GM23338 (cell line): Measurements from ENCODE around the gene DTD1. TPM values are rescaled to one million over a fixed set of nuclear protein-coding genes. Genes with fewer than 3 reads are reported as not detected.

Experiments
- ATAC-seq: fragments of 200-7000 bp; cut with Tn5 transposase; 3 replicates; pipeline ENCODE4 v1.9.1; 2020
- DNase-seq: peaks from one replicate; pipeline ENCODE4 v3.0.0-alpha.2; 2015; ENCODE audit warnings: low spot score
- H2AFZ ChIP-seq: fragments of 200-600 bp; sonication (generic); 2 replicates; pipeline ENCODE4 v1.8.0; 2016; ENCODE audit warnings: antibody characterized with exemption, mild to moderate bottlenecking, moderate library complexity
- H3F3A ChIP-seq: fragments of 200-600 bp; sonication (generic); replicated peaks from 2 replicates; pipeline ENCODE4 v1.8.0; 2017; ENCODE audit warnings: antibody characterized with exemption, mixed run types, low read depth
- H3K27ac ChIP-seq: fragments of 200-600 bp; sonication (generic); 2 replicates; pipeline ENCODE4 v1.6.1; 2016; ENCODE audit warnings: low read depth
- H3K27me3 ChIP-seq: fragments of 200-600 bp; sonication (generic); 2 replicates; pipeline ENCODE4 v1.8.0; 2016; ENCODE audit warnings: mild to moderate bottlenecking, mixed run types, moderate library complexity; ENCODE audit not compliant: insufficient read depth
- H3K36me3 ChIP-seq: fragments of 200-600 bp; sonication (generic); 2 replicates; pipeline ENCODE4 v1.8.0; 2016; ENCODE audit warnings: mild to moderate bottlenecking; ENCODE audit not compliant: insufficient read depth
- H3K4me1 ChIP-seq: fragments of 200-600 bp; sonication (generic); 2 replicates; pipeline ENCODE4 v1.8.0; 2016; ENCODE audit warnings: mild to moderate bottlenecking, moderate library complexity; ENCODE audit not compliant: insufficient read depth
- H3K4me2 ChIP-seq: fragments of 200-600 bp; sonication (generic); 2 replicates; pipeline ENCODE4 v1.7.1; 2017; ENCODE audit warnings: mixed run types
- H3K4me3 ChIP-seq: fragments of 200-600 bp; sonication (generic); 2 replicates; pipeline ENCODE4 v1.6.1; 2016; ENCODE audit warnings: mixed run types
- H3K79me2 ChIP-seq: fragments of 200-600 bp; sonication (generic); replicated peaks from 2 replicates; pipeline ENCODE4 v1.8.0; 2017; ENCODE audit warnings: mild to moderate bottlenecking; ENCODE audit not compliant: insufficient read depth
- H3K9me2 ChIP-seq: fragments of 200-600 bp; sonication (generic); 2 replicates; pipeline ENCODE4 v1.8.0; 2017; ENCODE audit not compliant: insufficient read depth
- H4K20me1 ChIP-seq: fragments of 200-600 bp; sonication (generic); replicated peaks from 2 replicates; pipeline ENCODE4 v1.8.0; 2017; ENCODE audit warnings: mild to moderate bottlenecking; ENCODE audit not compliant: insufficient read depth
- H3K27ac Mint-ChIP-seq: 2 replicates; pipeline ENCODE4 v1.8.0; 2020; ENCODE audit warnings: inconsistent platforms, mild to moderate bottlenecking, moderate library complexity, mixed read lengths
- H3K27me3 Mint-ChIP-seq: 3 replicates; pipeline ENCODE4 v1.8.0; 2022; ENCODE audit warnings: low read depth, mild to moderate bottlenecking, moderate library complexity, mixed read lengths, inconsistent platforms; ENCODE audit not compliant: insufficient read depth, poor library complexity
- H3K36me3 Mint-ChIP-seq: 3 replicates; pipeline ENCODE4 v1.8.0; 2021; ENCODE audit warnings: low read depth, mild to moderate bottlenecking, inconsistent platforms, moderate library complexity, mixed read lengths
- H3K4me1 Mint-ChIP-seq: 3 replicates; pipeline ENCODE4 v1.8.0; 2020; ENCODE audit warnings: mild to moderate bottlenecking, inconsistent platforms, mixed read lengths
- H3K4me3 Mint-ChIP-seq: 3 replicates; pipeline ENCODE4 v1.8.0; 2021; ENCODE audit warnings: moderate library complexity, mild to moderate bottlenecking, inconsistent platforms, mixed read lengths
- H3K9me3 Mint-ChIP-seq: 3 replicates; pipeline ENCODE4 v1.8.0; 2020; ENCODE audit warnings: moderate library complexity, mild to moderate bottlenecking, inconsistent platforms, mixed read lengths
- CREB1 ChIP-seq: fragments of 250-450 bp; sonication (Bioruptor Pico); IDR thresholded peaks from 2 replicates; pipeline ENCODE4 v1.5.0; 2020; ENCODE audit warnings: low read depth, mild to moderate bottlenecking, moderate library complexity
- CTCF ChIP-seq, 2 experiments: fragments of 200-600 bp in 1 of 2; sonication (generic) in 1 of 2; conservative IDR thresholded peaks; 2 replicates each; pipeline versions ENCODE4 v1.5.1 to v1.6.1; 2016 to 2017; ENCODE audit warnings: antibody characterized with exemption in 2 of 2, low read depth in 2 of 2, mild to moderate bottlenecking in 2 of 2, moderate library complexity in 1 of 2
- ETS1 ChIP-seq: IDR thresholded peaks from 2 replicates; pipeline ENCODE4 v1.6.1; 2016; ENCODE audit warnings: antibody characterized with exemption
- EZH2 ChIP-seq: fragments of 200-600 bp; sonication (generic); IDR thresholded peaks from one replicate; pipeline ENCODE4 v1.8.0; 2017; ENCODE audit warnings: antibody characterized with exemption, mild to moderate bottlenecking, low read depth; ENCODE audit not compliant: unreplicated experiment
- EZH2phosphoT487 ChIP-seq: fragments of 200-600 bp; sonication (generic); IDR thresholded peaks from one replicate; pipeline ENCODE4 v1.8.1; 2018; ENCODE audit warnings: antibody characterized with exemption; ENCODE audit not compliant: unreplicated experiment
- JUNB ChIP-seq: IDR thresholded peaks from one replicate; pipeline ENCODE4 v1.6.1; 2016; ENCODE audit warnings: antibody characterized with exemption; ENCODE audit not compliant: unreplicated experiment
- NANOG ChIP-seq: IDR thresholded peaks from 2 replicates; pipeline ENCODE4 v1.6.1; 2016; ENCODE audit warnings: antibody characterized with exemption, borderline replicate concordance
- POLR2AphosphoS5 ChIP-seq: IDR thresholded peaks from 2 replicates; pipeline ENCODE4 v1.6.1; 2016; ENCODE audit warnings: antibody characterized with exemption, low read depth
- REST ChIP-seq: IDR thresholded peaks from one replicate; pipeline ENCODE4 v1.6.1; 2018; ENCODE audit warnings: antibody characterized with exemption; ENCODE audit not compliant: unreplicated experiment
- STAT1 ChIP-seq: IDR thresholded peaks from one replicate; pipeline ENCODE4 v1.6.1; 2016; ENCODE audit warnings: antibody characterized with exemption; ENCODE audit not compliant: unreplicated experiment
- ZNF114 ChIP-seq: fragments of 250-450 bp; sonication (Bioruptor Pico); IDR thresholded peaks from 2 replicates; pipeline ENCODE4 v1.5.0; 2020; ENCODE audit warnings: mild to moderate bottlenecking, moderate library complexity
- ZNF331 ChIP-seq: fragments of 250-450 bp; sonication (Bioruptor Pico); IDR thresholded peaks from 2 replicates; pipeline ENCODE4 v1.5.0; 2020; ENCODE audit warnings: low read depth, mild to moderate bottlenecking, moderate library complexity
- ZNF462 ChIP-seq: fragments of 250-450 bp; sonication (Bioruptor Pico); IDR thresholded peaks from 2 replicates; pipeline ENCODE4 v1.5.0; 2020; ENCODE audit warnings: mild to moderate bottlenecking, moderate library complexity
- polyA plus RNA-seq: library from polyadenylated mRNA; unstranded; fragments of >200 nt; fragmentation: Nextera tagmentation; extraction: Ambion mirVana; gene quantifications from 2 replicates; pipeline ENCODE4 v1.2.1, GENCODE V29; 2016
- total RNA-seq: library from RNA; depleted of rRNA; stranded (reverse); fragments of >200 nt; shearing (Covaris generic); gene quantifications from 2 replicates; pipeline ENCODE4 v1.2.3, GENCODE V29; 2014

Gene DTD1
- total and polyA plus RNA-seq, 2 experiments from 2014 or later: 69.8 to 74.0 TPM

GRCh38 chr20:18688676-18689075, 100.8 kb downstream of the DTD1 start:
- Mint-ChIP-seq H3K27me3 (peaks cover 11% of the 10 kb centered on the region), H3K9me3 (no peaks in the 10 kb centered on the region; the same call in 2 of the 3 replicates), H3K36me3 (no peaks in the 10 kb centered on the region), H3K4me1 (peaks cover 19% of the 10 kb centered on the region), H3K27ac (no peak overlapping the region), H3K4me3 (no peak overlapping the region)
- no peak overlapping the region for H3K4me3 ChIP-seq
- no peak overlapping the region for H3K27ac ChIP-seq
- no peaks in the 10 kb centered on the region for H3K9me2 ChIP-seq
- peaks cover 12% of the 10 kb centered on the region for H3K4me1 ChIP-seq
- no peaks in the 10 kb centered on the region for H3F3A ChIP-seq
- H4K20me1 ChIP-seq: no peaks in the 10 kb centered on the region
- no peak overlapping the region for H2AFZ ChIP-seq
- DNase-seq (peak; percentile 42), ATAC-seq (peak; percentile 50; the same call in 2 of the 3 replicates)
- H3K4me2 ChIP-seq: no peak overlapping the region
- TF ChIP-seq ZNF462 (CRISPR knock-in tag): no peak
- no peak for TF ChIP-seq STAT1
- no peak for TF ChIP-seq CTCF (conservative IDR thresholded peaks at IDR 0.05; ENCODE audit: low read depth in 2 of 2)
- no peak for TF ChIP-seq ETS1
- no peak for TF ChIP-seq REST
- TF ChIP-seq JUNB: no peak
- no peak for TF ChIP-seq ZNF114 (CRISPR knock-in tag)
- no peak for TF ChIP-seq NANOG
- no peak for TF ChIP-seq CREB1 (CRISPR knock-in tag)
- TF ChIP-seq EZH2phosphoT487: no peak
- no peak for TF ChIP-seq EZH2
- no peak for TF ChIP-seq ZNF331 (CRISPR knock-in tag)
- no peak for TF ChIP-seq POLR2AphosphoS5
- no peaks in the 10 kb centered on the region for H3K79me2 ChIP-seq
- H3K36me3 ChIP-seq: no peaks in the 10 kb centered on the region
- no peaks in the 10 kb centered on the region for H3K27me3 ChIP-seq
